BE2C (cell line): ENCODE measurements around the gene CLDND2.
A peak's percentile ranks its signal among the peaks of the same experiment; 100 is the strongest.

ENCODE experiments used
- DNase-seq: peaks from one replicate; pipeline ENCODE4 v3.0.0-alpha.2; 2020
- H3K27me3 ChIP-seq: fragments of 250-450 bp; sonication (Bioruptor Pico); 2 replicates; pipeline ENCODE4 v1.5.1; 2020; ENCODE audit warnings: mild to moderate bottlenecking
- H3K36me3 ChIP-seq: fragments of 250-450 bp; sonication (Bioruptor Pico); 2 replicates; pipeline ENCODE4 v1.5.1; 2020; ENCODE audit warnings: mild to moderate bottlenecking
- H3K4me1 ChIP-seq: fragments of 250-450 bp; sonication (Bioruptor Pico); 2 replicates; pipeline ENCODE4 v1.5.1; 2020
- H3K4me3 ChIP-seq: 2 replicates; pipeline ENCODE4 v1.5.1; 2011; ENCODE audit warnings: low read depth, low read length
- H3K9me3 ChIP-seq: fragments of 250-450 bp; sonication (Bioruptor Pico); 2 replicates; pipeline ENCODE4 v1.5.1; 2020
- TF ChIP-seq, protein P1 (sequence below): IDR thresholded peaks from 2 replicates; pipeline ENCODE4 v1.5.1; 2012; ENCODE audit warnings: mild to moderate bottlenecking, low read depth, low read length

Gene CLDND2

DNA sequence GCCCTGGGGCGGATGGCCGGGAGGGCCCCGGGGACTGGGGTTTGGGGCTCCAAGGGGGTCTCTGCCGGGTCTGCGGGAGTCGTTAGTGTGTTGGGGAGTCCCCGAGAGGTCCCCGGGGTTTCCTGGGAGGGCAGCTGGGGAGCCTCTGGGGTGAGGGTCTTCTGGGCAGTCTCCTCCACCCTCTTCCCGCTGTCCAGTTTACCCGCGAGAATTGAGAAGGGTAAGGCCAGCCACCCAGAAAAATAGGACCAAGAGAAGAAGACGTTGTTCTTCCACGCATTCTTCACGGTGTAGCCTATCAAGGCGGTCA is 1.6 kb downstream of the CLDND2 start:
- Histone ChIP-seq H3K4me3 (peak overlapping the region; percentile 80), H3K9me3 (no peaks in the 10 kb centered on the region), H3K27me3 (no peaks in the 10 kb centered on the region), H3K4me1 (peaks cover 2% of the 10 kb centered on the region; the same call in 1 of the 2 replicates), H3K36me3 (no peaks in the 10 kb centered on the region)
- DNase-seq: no peak
- TF ChIP-seq, protein P1, sequence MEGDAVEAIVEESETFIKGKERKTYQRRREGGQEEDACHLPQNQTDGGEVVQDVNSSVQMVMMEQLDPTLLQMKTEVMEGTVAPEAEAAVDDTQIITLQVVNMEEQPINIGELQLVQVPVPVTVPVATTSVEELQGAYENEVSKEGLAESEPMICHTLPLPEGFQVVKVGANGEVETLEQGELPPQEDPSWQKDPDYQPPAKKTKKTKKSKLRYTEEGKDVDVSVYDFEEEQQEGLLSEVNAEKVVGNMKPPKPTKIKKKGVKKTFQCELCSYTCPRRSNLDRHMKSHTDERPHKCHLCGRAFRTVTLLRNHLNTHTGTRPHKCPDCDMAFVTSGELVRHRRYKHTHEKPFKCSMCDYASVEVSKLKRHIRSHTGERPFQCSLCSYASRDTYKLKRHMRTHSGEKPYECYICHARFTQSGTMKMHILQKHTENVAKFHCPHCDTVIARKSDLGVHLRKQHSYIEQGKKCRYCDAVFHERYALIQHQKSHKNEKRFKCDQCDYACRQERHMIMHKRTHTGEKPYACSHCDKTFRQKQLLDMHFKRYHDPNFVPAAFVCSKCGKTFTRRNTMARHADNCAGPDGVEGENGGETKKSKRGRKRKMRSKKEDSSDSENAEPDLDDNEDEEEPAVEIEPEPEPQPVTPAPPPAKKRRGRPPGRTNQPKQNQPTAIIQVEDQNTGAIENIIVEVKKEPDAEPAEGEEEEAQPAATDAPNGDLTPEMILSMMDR: no peak

- peak overlapping the region; percentile 81 for H3K4me3 ChIP-seq
- H3K4me1 ChIP-seq: peaks cover 2% of the 10 kb centered on the region; the same call in 1 of the 2 replicates
- peak; percentile 99 for DNase-seq
- TF ChIP-seq, protein P1: no peak
- no peaks in the 10 kb centered on the region for H3K27me3 ChIP-seq
- no peaks in the 10 kb centered on the region for H3K36me3 ChIP-seq
- no peaks in the 10 kb centered on the region for H3K9me3 ChIP-seq
These were observed 2.2 kb downstream of the CLDND2 start for GRCh38 chr19:51366389-51367254.

GRCh38 chr19:51365965-51366388 is 2.8 kb downstream of the CLDND2 start, which contains the start of gene ETFB:
Gene ETFB, minus strand, starts transcription at chr19:51366388. Its CDS starts 62 bp downstream, at chr19:51366326.
- Histone ChIP-seq H3K4me1 (peaks cover 2% of the 10 kb centered on the region; the same call in 1 of the 2 replicates), H3K27me3 (no peaks in the 10 kb centered on the region), H3K36me3 (no peaks in the 10 kb centered on the region), H3K4me3 (peak within 1 kb of the TSS; percentile 81), H3K9me3 (no peaks in the 10 kb centered on the region)
- TF ChIP-seq, protein P1: no peak
- no peak for DNase-seq

GRCh38 chr19:51365211-51365964 is 3.4 kb downstream of the CLDND2 start:
- H3K4me3 ChIP-seq: peak overlapping the region; percentile 81
- no peaks in the 10 kb centered on the region for H3K27me3 ChIP-seq
- no peaks in the 10 kb centered on the region for H3K9me3 ChIP-seq
- peaks cover 2% of the 10 kb centered on the region; the same call in 1 of the 2 replicates for H3K4me1 ChIP-seq
- no peaks in the 10 kb centered on the region for H3K36me3 ChIP-seq
- TF ChIP-seq, protein P1: 0 out of 2 replicates have a peak, but pooled peaks have one; percentile 11
- DNase-seq: peak; percentile 38

DNA sequence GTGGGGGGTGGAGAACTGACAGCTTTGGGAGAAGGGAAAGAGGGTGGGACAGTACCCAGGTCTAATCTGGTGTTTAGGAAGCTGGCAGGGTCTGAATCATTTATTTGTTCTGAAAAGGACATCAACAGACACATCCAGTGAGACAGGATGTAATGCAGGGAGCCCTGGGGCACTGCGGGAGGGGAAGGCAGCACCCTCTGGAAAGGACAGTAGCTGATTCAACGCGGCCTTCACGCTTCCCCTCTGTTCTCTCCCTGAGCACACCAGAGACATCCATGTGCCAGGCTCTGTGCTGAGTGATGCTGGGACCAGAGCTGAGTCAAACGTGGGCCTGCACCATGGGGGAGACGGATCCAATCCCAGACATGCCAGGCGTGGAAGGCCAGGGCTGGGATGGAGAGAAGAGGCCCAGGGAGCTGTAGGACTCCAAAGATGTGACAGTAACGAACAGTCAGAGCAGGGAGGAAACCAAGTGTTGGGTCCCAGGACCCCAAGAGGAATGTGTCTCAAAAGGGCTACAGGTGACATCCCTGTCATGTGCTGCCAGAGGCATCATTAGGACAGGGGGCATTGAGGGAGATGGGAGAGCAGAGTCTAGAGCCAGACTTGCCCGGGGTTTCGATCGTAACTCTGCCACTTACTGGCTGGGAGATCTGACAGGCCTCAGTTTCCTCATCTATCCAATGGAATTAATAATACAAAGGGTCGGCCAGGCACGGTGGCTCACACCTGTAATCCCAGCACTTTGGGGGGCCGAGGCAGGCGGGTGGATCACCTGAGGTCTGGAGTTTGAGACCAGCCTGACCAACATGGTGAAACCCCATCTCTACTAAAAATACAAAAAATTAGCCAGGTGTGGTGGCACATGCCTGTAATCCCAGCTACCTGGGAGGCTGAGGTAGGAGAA is 4.3 kb downstream of the CLDND2 start:
- no peak for DNase-seq
- no peaks in the 10 kb centered on the region for H3K9me3 ChIP-seq
- no peaks in the 10 kb centered on the region for H3K27me3 ChIP-seq
- no peaks in the 10 kb centered on the region for H3K36me3 ChIP-seq
- H3K4me1 ChIP-seq: peaks cover 2% of the 10 kb centered on the region; the same call in 1 of the 2 replicates
- no peak overlapping the region for H3K4me3 ChIP-seq
- TF ChIP-seq, protein P1: no peak
